ENCODE measurements around the gene WWTR1.

DNA sequence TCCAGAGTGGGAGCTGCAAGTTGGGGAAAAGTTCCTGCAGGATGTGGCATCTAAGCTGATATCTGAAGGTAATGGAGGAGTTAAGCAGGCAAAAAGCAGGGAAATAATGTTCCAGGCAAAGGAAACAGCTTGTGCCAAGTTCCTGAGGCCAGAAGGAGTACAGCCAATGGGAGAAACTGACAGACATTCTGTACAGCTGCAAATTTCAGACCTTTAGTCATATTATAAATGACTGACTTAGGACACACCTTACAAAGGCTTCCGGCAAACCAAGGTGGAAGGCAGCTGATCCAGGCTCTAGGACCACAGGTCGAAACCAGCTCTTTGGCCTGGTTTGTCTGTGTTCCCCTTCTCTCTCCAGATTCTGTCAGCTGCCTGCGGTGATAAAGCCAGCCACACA lies 9.3 kb downstream of the WWTR1 start:
- TF ChIP-seq CTCF (IDR thresholded peaks at IDR 0.05 in 4 of 5, conservative IDR thresholded peaks at IDR 0.05 in 1 of 5), result no peak
- no peak for TF ChIP-seq POLR2A (IDR thresholded peaks at IDR 0.05)
